ENCODE results near the gene LEPR.
"Not testable (repeated sequence)": the region's sequence is repeated elsewhere in the genome, so short reads cannot be mapped to it uniquely, and the experiment has no call there.

LEPR gene, protein sequence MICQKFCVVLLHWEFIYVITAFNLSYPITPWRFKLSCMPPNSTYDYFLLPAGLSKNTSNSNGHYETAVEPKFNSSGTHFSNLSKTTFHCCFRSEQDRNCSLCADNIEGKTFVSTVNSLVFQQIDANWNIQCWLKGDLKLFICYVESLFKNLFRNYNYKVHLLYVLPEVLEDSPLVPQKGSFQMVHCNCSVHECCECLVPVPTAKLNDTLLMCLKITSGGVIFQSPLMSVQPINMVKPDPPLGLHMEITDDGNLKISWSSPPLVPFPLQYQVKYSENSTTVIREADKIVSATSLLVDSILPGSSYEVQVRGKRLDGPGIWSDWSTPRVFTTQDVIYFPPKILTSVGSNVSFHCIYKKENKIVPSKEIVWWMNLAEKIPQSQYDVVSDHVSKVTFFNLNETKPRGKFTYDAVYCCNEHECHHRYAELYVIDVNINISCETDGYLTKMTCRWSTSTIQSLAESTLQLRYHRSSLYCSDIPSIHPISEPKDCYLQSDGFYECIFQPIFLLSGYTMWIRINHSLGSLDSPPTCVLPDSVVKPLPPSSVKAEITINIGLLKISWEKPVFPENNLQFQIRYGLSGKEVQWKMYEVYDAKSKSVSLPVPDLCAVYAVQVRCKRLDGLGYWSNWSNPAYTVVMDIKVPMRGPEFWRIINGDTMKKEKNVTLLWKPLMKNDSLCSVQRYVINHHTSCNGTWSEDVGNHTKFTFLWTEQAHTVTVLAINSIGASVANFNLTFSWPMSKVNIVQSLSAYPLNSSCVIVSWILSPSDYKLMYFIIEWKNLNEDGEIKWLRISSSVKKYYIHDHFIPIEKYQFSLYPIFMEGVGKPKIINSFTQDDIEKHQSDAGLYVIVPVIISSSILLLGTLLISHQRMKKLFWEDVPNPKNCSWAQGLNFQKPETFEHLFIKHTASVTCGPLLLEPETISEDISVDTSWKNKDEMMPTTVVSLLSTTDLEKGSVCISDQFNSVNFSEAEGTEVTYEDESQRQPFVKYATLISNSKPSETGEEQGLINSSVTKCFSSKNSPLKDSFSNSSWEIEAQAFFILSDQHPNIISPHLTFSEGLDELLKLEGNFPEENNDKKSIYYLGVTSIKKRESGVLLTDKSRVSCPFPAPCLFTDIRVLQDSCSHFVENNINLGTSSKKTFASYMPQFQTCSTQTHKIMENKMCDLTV
- 1.1 reads per million for total RNA-seq

DNA sequence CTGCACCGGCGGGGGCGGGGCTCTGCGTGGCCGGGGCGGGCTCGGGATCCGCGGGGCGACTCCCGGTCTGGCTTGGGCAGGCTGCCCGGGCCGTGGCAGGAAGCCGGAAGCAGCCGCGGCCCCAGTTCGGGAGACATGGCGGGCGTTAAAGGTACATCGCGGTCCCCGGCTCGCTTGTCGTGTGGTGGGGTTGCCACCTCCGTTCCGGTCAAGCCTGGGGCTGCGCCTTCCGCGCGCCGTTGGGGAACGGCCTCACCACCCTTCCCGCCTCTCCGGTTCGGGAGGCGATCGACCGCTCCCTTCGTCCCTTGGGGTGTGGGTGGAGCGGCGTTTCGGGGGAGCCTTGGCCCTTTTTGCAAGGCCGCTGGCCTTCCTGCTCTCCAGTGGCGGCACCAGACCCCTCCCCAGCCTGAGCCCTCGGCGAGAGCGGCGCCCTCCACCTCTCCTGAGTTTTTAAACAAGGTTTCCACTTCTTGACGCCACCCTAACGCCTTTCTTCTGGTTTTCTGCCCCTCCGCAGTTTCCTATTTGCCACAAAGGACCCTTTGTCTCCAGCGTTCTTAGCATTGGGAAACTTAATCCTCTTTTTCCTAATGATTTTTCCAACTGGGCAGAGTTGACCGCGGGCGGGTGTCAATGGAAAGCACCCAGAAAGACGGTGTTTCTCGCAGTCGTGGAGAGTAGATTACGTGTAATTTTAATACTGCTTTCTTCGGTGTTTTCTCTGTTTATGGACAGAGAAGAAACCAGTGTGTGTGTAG is at the start of gene LEPR, which contains the start of gene LEPROT:
Gene LEPR, plus strand, starts transcription at position 79 of the 761 bp plus-strand sequence. CDS start 144,898 bp downstream, outside the sequence.
Gene LEPROT, plus strand, starts transcription at position 79 of the 761 bp plus-strand sequence. Its CDS starts 57 bp downstream, at position 136.
- DNase-seq: no peak

DNA sequence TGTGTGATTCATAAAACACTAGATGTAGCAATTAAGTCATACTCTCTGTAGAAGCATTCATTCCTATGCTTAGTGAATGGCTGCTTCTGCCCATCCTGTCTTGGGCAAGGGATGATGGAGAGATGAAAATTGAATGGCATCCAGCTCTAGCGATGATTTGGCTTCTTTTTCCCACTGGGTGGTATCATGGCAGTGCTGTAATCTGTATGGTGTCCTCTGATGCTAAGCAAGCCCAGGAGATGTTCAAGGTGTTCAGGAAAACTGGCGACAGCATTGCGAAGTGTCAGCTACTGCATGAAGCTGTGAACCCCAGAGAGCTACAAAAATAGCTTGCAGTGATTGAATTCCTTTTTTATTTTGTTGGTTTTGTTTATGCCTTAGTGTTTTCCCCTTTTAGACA is 48.9 kb upstream of the LEPR start:
- no peak for DNase-seq

DNA sequence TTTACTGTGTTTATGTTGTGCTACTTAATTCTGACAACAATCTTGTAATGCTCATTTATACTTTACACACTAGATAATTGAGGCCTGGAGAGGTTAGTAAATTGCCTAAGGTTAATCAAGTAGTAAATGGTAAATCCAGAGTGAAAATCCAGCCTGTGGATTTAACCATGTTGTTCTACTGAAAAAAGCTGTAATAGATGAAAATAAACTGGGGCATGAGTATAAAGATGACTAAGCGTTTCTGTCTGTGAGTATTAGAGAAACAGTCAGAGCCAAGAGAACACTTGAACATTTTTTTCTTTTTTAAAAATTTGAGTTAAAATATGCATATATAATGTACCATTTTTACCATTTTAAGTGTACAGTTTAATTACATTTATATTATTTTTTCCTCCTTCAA is 47.9 kb upstream of the LEPR start:
- no peak for DNase-seq

DNA sequence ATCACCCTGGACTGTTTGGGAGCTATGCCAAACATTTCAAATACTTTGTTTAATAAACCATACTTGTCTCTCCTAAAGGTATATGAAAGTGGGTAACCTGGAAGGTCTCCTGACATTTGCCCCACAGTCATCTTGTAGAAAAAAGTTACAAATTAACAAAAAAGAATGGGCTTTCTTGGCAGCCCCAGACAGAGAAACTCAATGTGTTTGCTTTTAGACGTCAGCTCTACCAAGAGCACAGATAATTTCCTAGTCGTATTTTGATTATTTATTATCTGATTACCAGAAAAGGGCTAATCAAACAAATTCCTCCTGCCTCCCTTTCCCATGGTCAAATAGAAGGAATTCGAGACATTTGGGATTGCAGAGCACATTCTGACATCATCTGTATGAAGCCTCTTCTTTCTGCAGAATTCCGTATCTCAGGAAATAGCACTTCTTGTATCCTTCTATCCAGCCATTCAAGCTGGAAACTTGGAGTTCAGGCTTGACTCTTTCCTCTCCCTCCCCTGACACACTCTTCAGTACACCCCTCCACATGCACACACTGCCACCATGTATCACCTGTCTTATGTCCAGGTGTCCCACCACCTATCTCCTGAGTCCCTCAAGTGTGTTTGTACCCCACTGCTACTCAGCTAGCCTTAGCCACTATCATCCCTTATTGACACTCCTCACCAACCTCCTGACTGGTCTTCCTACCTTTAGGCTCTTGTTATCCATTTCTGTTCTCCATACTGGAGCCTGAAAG is 42.8 kb upstream of the LEPR start:
- no peak for DNase-seq

DNA sequence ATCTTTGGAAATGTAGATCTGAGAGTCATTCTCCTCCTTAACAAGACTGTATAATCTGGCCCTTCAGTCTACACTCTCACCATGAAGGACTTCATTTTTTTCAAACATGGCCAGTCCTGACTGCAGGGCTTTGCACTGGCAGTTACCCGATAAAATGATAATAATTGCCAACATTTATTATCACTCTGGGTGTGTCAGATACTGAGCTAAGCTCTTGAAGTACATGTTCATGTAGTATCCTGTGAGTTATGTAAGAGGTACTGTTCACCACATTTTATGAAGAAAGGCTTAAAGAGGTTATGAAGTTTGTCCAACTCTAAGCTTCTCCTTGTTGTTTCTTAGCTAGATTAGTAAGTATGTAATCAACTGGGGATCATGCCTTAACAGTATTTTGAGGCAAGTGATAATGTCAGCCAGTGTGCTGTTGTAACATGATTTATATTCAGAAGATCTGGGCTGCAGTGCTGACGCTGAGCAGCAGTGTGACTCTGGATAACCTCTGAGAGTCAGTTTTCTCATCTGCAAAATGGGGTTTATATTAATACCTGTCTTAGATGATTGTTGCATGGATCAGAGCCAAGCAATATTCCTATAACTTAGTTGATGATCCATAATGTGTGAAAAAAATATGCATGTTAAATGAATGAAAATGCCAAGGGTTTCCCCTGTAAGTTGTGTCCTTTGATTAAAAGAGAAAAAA is 42.1 kb upstream of the LEPR start:
- DNase-seq: no peak

DNA sequence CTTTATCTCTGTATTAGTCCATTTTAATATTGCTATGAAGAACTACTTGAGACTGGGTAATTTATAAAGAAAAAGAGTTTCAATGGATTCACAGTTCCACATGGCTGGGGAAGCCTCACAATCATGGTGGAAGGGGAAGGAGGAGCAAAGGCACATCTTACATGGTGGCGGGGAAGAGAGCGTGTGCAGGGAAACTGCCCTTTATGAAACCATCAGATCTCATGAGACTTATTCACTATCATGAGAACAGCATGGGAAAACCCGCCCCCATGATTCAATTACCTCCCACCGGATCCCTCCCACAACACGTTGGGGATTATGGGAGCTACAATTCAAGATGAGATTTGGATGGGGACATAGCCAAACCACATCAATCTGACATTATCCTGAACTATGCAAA is 36.0 kb upstream of the LEPR start:
- not testable (repeated sequence) for DNase-seq

DNA sequence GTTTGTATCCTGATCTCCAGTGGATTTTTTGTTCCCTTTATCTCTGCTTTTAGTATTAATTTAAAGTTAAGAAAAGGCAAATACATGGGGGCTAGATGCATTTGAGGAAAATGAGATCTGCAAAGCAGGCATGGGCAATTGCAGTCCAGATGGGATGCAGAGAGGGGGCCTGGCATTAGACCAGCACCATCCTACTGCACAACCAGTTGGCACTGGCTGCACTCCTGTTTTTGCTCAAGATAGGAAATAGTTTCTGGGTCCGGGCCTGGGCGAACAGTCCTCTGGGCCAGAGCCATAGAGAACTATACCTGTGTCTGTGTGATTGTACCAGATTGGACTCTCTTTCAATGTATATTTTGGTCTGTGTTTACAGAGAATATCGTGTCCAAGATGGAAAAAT is 34.0 kb upstream of the LEPR start:
- DNase-seq: no peak

DNA sequence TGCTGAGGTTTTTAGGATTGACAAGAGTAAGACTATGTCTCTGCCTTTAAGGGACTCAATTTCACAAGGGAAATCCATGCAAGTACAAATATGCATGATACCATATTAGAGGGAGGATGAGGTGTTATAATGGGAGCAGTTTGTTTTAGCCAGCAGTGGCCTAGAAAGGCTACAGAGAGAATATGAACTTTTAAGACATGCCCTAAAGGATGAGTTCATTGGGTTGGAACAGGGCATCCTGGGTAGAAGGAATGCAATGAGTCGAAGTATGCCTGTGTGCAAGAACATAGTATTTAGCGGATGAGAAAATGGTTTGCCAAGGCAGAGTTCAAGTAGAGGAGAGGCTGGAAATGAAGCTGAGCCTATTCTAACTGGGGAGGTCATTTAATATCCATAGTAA is 32.6 kb upstream of the LEPR start:
- DNase-seq: no peak

DNA sequence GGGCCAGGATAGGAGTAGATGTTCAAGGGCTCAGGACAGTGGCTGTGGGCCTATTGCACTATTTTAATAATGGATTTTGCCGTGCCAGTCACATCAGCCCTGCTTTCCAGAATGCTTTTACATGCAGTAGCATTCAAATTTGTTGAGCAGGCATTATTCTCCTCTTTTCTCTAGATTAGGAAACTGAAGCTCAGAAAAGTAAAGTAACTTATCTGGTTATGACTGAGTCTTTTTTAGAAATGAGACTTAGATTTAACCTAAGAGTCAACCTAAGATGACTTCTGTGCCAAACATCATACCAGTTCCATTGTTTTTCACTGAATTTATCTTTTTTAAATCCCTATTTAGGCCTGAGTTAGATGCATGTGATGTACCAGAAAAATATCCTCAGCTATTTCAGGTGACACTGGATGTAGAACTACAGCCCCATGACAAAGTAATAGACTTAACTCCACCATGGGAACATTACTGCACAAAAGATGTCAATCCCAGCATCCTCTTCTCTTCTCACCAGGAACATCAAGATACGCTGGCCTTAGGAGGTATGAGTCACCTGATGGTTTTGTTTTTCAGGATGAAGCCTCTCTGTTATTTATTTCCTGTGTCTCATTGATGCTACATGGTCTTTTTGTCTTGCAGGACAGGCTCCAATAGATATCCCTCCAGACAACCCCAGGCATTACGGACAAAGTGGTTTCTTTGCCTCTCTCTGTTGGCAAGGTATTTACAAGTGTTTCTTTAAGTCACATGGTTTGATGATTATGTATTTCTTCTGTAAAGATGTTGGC is 31.4 kb upstream of the LEPR start:
- DNase-seq: no peak

DNA sequence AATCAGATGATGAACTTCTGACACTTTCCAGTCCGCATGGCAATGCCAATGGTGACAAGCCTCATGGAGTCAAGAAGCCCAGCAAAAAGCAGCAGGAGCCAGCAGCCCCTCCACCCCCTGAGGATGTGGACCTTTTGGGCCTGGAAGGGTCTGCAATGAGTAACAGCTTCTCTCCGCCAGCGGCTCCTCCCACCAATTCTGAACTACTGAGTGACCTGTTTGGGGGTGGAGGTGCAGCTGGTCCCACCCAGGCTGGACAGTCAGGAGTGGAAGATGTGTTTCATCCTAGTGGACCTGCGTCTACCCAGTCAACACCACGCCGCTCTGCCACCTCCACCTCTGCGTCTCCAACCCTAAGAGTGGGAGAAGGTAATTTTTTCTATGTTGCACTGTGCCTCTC is 28.0 kb upstream of the LEPR start:
- DNase-seq: no peak

DNA sequence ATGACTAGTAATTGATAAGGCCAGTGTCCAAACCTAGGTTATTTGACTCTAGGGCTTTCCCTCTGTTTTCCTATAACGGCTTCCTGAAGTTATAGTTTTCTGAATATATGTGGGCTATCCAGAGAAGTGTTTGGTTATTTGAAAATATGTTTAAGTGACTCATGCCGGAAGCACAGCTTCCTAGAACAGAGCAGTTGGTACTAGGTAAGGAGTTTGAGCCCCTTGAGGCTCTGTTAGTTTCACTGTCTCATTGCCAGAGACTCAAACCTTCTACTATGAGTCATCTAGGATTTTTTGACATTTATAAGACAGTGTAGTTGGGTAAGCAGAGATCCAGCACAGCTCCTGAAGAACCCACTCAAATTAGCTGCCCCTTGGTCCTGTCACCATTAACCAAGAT is 27.1 kb upstream of the LEPR start:
- DNase-seq: no peak

DNA sequence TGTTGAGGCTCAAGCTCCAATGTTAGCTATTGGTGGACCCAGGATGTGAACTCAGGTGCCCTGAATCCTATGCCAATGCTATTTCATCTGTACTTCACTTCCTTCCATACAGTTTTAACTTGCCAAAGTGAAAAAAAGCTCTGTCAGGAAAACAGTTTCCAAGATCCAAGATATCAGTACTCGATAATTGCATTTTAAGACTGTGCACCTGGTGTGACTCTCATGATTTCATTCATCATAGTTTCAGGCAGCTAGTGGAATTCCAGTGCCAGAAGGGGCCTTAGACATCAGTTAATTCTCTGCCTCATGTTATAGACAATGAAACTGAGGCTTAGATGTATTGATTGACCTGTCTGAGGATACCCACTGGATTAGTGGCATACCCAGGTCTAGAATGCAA is 26.5 kb upstream of the LEPR start:
- DNase-seq: no peak

DNA sequence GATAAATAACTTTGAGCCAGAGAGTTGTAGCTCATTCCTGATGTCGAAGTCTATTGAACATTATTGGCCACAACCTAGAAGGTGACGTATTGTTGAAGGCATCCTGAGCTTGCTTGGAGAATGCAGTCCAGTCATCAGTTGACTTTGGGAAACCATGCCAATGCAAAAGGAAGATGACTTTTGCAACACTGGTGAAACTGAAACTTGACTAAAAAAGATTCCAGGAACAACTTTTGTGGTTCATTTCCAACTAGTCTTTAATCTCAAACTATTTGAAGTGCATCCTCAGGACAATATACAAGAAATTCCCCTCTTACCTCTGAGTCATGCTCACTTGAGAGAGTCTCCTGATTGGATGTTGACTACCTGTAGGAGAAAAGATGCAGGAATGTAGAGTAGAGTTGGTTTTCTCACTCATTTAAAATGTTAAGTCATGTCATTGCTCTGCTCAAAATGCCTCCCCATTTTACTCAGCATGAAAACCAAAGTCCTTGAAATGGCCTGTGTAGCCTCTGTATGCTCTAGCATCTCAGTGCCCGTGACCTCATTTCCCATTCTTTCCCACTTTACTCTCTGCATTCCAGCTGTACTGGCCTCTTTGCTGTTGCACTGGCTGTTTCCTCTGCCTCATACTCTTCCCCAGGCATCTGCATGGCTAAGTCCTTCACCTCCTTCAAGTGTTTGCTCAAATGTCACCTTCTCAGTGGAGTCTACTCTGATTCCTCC is 24.4 kb upstream of the LEPR start:
- no peak for DNase-seq

DNA sequence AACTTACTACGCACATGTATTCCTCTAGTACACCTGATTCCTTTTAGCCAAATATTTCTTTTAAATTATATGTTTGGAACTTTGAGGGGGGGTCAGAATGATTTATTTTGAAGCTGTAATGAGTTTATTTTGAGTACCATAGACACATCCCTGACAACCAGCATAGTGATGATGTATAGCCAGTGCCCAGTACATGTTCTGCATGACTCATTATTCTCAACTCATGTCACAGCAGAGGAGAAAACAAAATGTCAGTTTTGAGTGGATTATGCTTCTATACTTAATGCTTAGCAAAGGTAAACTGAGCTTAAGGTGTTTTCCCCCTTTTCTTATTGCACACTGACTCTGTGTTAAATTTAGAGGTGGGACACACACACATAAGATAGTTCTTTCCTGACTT is 22.4 kb upstream of the LEPR start:
- DNase-seq: no peak

DNA sequence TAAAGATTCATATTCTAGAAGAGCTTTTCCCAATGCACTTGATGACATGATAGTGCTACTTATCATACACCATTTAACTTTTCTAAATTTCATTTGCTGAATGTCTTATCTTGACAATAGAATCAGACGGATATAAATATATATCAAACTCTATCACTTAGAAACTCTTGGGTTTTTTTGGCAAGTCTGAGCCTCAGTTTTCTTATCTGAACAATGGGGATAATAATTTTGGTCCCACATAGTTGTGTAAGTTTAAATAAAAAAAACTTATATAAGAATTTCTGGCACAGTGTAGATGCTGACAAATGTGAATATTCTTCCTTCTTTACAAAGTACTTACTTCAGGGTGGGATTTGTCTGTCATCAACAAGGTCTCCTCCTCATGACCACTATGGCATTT is 21.5 kb upstream of the LEPR start:
- no peak for DNase-seq

DNA sequence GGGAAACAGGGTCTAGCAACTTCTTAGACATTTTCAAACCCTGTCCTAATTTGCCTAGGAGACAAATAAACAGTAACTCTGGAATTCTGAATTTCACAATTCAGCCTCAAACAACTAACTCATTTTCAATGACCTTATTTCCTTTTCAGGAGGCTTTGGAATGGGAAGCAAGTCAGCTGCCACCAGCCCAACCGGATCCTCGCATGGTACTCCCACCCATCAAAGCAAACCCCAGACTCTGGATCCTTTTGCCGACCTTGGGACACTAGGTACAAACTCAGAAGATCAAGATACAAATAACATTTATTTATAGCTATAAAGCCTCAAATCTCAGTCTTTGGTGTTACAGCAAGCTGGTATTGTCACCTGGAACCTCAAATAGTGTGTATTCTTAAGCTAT is 18.9 kb upstream of the LEPR start:
- DNase-seq: no peak

DNA sequence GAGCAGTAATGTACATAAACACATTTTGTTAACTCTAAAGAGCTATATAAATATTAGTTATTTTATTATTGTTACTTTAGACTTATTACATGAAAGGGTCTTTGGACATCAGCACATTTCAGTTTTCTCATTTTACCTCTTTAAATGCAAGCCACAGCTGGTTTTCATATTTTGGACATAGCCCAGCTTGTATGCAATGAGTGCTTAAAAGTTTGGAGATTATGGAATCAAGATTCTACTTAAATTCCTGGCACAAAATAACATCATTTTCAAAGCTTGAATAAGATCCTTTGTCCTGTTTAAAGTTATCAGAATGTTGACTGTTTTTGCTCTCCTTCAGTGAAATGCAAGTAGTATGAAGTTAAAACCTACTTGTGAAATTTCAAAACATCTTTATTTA is 15.5 kb upstream of the LEPR start:
- DNase-seq: no peak

DNA sequence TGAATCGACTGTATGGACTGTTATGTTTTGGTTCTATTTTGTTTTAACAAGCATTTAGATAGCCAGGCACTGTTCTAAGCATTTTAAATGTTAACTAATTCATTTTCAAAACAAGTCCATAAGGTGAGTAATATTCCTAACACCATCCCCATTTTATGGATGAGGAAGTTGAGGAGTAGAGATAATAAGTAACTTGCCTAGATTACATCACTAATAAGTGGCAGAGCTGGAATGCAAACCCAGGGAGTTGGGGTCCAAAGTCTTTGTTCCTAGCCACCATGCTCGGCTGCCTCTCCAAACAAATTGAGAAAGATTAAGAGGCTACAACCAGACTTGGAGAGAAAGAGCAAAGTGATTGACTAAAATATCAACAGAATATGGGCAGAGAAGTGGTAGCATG is 12.6 kb upstream of the LEPR start:
- no peak for DNase-seq

DNA sequence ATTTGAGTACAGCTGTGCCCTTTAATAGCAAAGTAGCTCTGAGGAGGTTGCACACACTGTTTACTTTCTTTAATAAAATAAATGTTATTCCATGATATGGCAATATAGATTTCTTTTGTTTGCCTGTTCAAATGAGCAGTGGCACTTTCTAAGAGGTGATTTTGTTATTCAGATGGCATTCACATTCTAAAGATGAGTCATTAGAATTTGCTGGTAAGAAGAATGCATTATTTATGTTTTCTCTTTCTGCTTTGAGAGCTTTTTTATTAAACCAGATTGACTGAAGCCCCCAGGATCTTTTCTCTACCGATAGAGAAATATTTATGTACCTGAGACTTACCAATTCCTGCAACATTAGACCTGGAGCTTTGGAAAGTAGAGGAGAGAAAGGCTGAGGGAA is 11.2 kb upstream of the LEPR start:
- DNase-seq: no peak

Data from effector CD4-positive, alpha-beta T cell (primary cell).